CMK (cell line): Measurements from ENCODE around the gene TTC6.

Source experiments
- DNase-seq: peaks from one replicate; pipeline ENCODE4 v3.0.0-alpha.2; 2010; ENCODE audit warnings: low read depth

The TTC6 gene

DNA sequence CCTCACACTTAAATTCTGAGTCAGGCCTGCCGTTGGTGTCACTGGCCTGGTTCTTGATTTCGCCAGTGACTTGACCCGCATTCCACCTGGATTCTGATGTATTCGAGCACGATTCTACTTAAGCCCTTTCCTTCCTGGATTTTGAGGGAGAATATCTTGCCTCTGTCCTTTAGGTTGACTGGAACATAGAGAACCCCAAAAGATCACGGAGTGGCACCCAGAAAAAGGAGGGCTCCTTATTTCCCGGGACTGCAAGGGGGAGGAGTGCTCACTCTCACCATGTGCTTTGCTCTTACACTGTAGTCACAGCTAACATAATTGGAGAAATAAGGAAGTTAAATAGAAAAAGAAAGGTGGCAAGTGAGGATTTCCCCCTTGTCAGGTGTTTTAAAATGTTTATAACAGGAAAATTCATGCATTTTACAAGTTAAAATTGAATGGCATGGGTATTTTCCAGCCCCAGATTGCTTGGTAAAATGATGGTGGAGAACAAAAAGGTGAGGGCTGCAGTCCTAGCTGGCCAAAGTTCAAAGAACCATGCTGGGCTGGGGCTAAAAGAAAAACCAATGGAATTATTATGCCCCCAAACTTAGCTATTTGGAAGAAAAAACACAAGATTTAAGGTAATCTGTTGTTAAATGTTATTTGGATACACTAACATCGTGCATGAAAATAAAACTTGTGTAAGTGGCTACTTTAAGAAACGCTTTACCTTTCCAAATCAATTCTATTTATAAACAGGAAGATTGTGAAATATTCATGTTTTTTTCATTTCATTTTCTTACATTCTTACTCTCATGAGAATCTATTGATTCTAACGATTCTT is 9.2 kb upstream of the TTC6 start:
- DNase-seq, result no peak

DNA sequence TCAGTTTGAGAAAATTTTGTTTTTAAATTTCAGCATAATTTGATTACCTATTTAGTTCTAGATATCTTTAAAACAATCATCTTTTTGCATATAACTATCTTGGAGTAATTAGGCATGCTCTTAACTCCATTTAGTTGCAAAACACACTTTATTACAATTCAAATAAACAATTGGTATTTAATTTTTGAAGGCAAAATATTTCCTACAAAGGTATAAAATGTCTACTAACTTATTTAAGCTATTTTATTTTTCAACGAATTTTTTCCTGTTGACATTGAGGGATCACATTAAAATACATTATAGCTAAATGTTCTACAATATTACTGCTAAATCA is 8.7 kb upstream of the TTC6 start:
- DNase-seq, result no peak

DNA sequence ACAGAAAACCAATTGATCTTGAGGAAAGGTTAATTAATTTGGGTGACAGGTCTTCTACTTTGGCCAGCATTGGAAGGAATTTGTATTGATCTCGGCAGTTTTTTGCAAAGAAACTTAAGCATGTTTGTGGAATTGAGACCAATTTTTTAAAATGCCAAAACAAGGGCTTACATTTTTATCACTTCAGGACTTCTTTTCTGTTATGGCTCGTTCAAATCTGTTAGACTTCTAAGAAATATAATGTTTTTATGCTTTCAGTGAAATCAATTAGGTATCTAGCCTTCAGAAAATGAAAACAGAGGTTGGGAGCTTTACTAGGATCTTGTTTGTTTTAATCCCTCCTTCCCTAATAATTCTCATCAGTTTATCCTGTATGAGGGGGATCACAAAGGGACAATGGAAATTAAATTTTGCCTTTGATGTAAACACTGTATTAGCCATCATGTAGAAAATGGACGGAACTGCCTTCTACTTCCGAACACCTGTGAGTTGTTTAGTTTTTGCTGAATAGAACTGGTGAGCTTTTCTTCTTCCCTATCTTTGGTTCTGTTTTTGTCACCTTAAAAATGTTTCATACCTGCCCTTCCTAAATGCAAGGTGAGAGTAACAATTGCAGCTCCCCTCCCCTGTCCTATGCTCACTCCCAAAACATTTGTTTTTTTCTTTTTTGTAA is 8.2 kb upstream of the TTC6 start:
- no peak for DNase-seq

DNA sequence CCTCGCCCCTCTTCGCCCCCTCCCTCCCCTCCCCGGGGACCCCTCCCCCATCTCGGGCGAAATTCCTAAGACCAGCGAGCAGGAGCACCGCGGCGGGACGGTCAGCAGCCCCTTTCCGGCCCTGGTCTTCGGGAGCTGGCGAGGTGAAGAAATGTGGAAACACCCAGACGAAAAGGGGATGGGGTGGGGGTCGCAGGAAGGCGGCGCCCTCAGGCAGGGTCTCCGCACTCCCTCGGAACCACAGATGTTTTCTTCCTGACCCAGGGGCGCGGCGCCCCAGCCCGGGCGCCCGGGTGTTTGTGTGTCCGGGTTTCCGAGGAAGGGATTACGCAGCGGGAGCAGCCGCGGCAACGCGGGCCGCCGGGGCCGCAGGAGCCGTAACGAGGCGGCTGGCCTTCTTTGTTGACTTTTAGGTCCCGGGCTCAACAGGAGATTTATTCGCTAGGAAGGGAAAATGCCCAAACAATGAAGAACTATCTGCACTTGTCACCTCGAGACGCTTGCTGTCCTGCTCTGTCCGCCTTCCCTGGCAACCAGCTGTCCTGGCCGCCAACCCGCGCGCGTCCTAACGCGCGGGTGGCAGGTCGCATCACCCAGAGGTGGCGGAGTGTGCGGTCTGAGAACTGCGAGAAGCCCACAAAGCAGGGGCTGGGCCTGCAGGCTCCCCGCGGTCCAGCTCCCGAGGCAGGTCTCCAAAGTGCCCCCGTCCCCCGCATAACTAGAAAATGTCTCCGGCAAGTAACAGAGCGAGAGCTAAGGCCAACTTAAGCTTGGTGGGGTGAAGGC is 7.4 kb upstream of the TTC6 start:
- DNase-seq, result no peak

DNA sequence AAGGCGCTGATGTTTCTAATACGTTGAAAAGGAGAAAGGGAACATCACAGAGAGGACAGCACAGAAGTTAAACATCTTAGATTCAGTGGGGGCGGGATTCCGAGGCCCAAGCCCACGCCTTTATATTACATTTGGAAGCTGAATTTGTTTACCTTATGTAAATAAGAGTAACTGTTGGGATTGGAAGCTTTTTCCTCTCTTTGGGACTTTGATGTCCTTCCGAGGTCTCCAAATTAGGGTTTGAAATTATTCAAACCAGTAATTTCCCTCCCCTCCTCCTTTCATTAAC is 6.8 kb upstream of the TTC6 start:
- DNase-seq, result no peak

DNA sequence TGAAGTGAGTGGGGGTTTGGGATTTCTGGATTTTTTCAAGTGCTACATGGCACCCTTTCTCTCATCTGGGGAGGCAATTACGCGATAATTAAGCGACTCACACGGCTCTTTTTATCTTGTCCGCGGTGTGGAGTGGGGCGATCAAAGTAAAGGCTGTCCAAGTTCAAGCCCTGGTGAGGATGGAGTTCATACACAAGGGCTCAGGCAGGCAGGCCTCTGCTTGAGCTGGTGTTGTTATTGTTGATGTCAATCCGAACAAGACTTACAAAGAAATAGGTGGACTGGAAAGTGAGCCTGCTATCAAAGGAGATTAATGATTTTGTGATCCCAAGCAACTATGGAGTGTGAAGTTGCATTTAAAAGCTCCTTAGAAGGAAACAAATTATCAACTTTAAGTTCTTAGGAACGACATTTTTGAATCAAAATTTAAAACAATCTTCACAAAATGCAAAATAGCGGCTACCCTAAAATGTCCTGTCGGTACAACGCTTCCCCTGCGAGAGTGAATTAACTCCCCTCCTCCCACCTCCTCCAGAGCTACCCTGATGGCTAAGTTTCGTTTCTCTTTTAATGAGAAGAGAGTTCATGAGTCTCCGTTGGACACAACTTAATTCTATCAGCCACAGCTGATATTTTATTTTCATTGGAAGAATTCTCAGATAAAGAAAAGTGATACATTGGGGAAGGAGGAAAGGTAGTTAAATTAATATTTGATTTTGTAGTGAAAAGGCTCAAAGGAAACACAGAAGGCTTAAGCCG is 6.3 kb upstream of the TTC6 start:
- DNase-seq, result no peak

DNA sequence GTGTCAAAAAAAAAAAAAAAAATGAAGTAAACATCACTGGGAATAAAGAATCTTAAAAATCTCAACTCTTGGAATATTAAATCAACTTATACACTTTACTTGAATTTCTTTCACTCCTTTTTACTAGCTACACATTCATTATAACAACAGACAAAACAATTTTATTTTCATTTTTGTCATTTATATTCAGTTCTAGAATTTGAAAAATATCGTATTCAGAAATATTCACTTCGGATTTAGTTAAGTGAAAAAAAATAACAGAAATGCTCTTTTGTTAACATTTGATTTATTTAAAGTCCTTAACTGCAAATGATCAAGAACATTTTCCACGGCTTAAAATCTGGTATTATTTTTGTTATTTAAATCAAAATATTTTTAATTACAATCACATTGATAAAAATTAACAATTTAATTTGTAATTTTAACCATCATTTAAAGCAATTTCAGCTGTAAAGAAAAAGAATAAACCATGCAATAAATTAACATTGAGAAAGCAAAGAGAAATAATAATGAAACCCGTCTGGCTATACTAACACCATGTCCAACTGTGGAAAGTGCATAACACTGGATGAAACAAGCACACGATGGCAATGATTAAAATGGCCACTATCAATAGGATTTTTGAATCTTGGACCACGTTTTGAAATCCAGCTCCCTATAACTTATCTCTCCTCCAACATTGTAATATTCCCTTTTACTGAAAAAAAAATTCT is 5.6 kb upstream of the TTC6 start:
- DNase-seq, result no peak

DNA sequence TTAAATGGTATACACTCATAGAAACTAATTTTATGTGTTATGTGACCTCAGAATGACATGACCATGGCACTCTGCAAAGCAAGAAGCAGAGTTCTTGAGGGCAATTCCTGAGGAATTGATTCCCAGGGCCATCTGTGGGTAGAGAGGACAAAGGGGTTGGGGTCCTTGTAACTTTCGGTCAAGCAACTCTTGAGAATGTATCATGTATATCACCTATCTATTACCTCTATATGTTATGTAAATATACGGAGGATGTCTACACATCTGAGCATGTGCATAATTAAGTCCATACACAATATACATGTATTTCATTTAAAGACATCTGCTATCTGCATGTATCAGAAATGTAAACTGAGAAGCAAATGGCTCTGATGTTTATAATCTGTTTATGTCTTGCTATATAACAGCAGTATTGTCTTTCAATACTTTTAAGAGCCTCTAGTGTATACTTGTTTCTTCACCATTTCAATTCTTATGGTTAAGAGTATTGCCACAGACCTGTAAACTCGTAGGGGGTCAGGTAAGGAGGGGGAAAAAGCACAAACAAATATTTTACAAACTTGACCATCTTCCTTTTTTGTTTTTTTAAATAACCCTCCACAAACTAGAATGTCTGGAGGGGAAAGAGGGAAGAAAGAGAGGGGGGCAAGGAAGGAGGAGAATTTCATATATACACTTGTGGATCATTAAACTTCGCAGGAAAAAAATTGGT is 4.8 kb upstream of the TTC6 start:
- no peak for DNase-seq

DNA sequence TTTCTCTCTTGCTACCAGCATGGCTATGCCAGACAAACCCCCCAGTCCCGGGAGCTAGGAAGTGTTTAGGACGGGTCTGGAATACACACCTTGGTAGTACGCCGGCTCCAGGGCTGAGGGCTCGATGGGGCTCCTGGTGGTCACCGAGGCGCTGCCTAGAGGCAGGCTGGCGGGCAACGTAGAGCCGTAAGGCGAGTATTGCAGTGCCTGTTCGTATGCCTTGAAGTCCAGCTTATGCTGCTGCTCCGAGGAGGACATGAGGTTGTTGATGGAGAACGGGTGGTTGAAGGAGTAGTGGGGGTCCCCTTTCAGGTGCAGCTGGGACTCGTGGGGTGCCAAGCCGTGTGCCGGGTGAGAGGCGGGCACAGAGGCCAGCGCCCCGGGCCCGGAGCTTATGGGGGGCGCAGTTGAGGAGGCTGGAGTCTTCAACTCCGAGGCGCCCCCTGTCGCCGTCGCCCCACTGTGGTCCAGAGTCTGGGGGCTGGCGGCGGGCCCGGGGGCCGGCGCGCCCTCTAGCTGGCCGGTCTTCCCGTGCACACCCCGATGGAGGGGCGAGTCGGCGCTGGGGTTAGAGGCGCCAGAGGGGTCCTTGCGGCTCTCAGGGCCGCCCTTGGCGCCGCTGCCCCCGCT is 4.0 kb upstream of the TTC6 start:
- DNase-seq, result no peak

DNA sequence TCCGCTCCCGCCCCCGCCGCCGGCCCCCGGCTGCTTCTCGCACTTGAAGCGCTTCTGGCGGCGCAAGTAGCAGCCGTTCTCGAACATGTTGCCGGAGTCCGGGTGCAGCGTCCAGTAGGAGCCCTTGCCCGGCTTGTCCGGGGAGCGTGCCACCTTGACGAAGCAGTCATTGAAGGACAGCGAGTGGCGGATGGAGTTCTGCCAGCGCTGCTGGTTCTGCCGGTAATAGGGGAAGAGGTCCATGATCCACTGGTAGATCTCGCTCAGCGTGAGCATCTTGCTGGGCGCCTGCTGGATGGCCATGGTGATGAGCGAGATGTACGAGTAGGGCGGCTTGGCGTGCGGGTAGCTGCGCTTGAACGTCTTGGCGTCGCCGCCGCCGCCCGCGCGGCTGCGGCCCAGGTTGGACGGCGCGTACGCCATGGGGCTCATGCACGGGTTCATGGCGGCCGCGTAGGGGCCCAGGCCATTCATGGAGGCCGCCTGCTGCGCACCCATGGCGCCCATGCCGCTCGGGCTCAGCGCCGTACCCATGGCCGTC is 3.4 kb upstream of the TTC6 start:
- no peak for DNase-seq

DNA sequence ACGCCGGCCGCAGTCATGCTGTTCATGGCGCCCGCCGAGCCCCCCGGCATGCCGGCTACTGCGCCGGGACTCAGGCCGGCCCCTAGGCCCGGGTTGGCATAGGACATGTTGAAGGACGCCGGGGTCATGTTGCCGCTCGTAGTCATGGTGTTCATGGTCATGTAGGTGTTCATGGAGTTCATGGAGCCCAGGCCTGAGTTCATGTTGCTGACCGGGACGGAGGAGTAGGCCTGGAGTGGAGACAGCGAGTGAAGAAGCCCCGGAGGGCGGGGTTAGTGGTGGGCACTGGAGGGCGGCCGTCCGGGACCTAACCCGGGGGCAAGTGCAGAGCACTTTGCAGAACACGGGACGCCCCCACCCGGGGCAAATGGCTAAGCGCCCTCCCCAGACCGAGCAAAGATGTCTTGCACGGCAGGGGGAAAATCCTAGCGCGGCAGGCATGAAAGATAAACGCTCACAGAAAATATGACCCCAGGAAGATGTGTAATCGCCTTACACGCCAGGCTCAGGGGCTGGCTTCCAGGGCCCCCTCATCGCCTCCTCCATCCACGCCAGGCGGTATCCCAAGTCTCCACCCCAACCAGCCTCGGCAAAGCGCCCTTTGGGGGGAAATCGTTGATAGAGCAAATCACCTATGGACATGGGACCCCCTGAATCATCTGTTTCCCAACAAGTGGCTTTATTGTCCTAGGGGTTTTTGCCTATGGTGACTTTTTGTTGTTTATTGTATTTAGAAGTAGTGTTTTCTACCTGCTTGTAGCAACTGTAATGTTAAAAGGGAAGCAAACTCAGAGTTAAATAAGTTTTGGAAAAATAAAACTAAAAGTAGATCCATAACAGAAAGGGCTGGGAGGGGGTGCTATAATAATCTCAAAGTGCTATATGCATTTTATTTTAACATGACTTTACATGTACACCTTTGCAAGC is 2.7 kb upstream of the TTC6 start:
- DNase-seq, result no peak

DNA sequence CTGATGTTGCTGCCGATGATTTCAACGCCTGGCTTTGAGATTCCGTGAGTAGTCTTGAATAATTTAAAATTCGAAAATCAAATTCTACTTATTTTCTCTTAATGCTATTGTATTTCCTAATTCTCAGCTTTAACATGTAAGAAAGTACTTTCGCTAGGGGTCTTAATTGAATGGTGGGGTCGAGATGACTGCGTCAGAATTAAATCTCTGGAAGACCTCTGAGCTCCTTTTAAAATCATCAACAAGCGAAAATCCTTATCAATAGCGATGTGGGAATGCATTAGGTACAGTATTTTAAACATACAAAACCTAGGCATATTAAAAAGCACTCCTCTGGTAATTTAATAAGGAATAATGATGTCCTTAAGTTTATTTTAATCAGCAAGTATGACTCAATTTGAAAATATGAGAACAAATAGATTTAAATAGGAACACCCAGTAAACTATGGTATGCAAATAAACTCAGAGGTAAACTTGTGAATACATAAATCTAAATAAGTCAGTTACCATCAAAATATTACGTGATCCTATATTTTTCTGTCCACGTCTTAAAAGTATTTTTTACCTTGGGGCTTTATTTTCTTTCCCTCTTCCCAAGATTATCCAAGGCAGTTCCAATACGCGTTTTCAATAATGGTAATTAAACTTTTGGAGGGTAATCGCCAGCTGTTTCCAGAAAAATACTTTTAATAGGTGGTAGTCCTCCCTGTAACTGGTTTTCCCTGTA is 1.8 kb upstream of the TTC6 start:
- DNase-seq, result no peak

DNA sequence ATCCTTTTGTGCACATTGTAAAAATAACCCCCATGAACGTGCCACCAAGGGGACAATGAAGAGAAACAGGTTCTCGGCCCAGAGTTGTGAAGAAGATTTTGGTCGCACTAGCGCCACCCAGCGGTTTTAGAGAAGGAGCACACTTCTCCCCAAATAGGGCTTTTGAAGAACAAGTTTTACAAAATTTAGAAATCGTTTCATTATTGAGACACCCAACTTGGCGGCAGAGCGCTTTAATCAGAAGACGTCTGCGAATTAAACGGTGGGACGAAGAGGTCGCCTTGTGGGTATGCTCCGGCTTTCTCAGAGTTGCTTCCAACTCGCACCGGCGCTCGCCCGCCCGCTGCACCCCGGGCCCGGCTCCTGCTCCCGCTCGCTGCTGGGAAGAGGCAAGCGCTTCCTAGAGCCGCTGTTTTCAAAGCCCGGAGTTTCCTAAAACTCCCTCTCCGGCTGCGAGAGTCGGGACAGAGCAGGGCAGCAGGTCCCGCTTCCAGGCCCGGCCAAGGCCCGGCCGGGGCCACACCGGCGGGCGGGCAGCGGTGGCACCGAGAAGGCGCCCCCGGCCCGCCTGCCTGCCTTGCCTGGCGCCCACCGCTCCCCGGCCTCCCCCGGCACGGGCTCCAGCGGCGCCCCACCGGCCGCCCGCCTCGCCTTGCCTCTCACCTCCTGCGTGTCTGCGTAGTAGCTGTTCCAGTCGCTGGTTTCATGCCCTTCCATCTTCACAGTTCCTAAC is 1.0 kb upstream of the TTC6 start:
- no peak for DNase-seq

DNA sequence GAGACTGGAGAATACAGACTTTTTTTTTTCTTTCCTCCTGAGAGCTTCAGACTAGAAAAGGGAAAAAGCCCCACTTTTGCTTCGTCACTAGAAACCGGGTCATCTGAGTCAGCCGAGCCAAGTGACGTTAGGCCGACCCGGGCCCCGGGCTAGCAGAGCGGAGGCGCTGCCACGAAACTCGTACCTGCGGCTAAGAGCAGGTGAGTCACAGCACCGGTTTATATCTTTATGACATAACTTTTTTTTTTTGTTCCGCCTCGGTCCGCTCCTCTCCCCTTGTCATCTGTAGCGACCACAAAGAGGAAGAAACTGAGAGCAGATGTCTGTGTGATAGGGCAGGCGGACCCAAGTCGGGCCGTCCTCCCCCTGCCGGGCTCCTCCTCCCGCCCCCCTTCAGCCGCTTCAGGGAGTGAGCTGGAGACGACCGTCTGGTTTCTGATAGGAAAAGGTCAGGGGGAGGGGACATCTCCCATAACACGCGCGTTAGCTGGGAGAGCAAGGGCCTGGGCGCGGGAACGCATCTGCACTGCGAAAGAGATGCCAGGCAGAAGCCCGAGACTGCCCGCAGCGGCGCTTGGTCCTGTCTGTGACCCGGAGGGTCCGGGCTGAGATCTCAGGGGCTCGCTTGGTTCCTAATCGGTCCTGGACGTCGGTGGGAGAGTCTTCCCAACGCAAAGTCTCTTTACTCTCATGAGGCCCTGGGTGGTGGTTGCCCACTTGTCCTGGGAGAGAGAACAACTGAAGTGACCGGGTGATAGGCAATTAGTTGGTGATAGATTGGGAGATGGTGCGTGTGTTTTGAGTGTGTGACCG is 586 bp downstream of the TTC6 start:
- DNase-seq, result peak; percentile 65

DNA sequence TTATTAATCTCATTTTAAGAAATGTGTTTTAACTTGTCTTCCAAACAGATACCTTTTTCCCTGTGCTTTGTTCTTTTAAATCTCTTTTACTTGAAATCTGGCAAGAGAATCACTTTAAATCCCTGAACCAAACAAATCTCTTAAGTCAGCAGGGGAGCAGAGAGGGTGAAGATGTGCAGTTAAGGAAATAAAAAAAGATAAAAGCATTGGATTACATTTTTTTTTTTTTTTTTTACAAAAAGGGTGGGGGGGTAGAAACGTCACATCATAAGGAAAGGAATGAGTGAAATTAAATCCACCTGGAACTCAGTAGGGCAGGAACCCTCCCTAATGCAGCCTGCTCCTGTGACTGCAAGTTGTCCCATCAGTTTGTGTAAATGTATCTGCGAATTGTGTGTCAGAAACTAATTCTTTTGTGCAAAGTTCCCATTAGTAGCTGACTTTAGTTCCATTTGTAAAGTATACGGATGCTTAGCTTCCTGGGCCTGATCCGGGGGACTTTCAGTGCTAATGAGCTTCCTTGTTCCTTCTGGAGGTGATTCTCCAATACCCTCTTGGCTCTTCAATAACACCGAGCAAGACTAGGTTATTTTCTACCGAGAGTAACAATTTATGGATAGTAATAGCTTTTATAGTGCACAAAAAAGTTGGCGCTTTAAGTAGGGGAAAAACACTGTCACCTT is 1.5 kb downstream of the TTC6 start:
- no peak for DNase-seq

DNA sequence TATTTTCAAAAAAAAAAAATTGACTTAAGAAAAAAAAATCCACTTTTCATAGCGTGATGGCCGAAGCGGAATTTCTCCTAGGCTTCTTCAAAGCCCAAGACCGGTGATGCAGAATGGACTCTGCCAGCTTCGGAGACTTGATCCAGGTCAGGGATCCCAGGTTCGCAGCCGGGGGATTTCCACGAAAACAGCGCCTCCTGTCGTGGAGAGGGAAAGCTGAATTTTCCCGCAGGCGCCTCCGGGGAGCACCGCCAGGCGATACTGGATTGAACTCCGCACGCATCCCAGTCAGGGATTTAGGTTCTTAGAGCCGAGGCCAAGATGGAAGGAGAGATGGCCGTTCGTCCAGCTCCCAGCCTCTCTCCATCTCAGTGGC is 2.1 kb downstream of the TTC6 start:
- no peak for DNase-seq
